ENCODE results near the gene KCNA2.

DNA sequence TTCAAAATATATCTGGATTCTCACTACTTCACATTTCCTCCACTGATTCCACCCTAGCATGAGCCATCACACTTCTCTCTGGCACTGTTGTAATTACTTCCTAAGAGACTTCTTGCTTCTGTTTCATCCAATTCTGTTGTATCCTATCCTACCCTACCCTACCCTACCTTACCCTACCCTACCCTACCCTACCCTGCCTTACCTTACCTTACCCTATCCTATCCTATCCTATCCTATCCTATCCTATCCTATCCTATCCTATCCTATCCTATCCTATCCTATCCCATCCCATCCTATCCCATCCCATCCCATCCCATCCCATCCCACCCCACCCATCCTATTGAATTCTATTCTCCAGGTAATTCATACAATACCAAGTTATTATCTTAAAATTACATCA is 29.7 kb downstream of the KCNA2 start:
- no peak for TF ChIP-seq POLR2A (IDR thresholded peaks at IDR 0.05)
- TF ChIP-seq, protein P1, sequence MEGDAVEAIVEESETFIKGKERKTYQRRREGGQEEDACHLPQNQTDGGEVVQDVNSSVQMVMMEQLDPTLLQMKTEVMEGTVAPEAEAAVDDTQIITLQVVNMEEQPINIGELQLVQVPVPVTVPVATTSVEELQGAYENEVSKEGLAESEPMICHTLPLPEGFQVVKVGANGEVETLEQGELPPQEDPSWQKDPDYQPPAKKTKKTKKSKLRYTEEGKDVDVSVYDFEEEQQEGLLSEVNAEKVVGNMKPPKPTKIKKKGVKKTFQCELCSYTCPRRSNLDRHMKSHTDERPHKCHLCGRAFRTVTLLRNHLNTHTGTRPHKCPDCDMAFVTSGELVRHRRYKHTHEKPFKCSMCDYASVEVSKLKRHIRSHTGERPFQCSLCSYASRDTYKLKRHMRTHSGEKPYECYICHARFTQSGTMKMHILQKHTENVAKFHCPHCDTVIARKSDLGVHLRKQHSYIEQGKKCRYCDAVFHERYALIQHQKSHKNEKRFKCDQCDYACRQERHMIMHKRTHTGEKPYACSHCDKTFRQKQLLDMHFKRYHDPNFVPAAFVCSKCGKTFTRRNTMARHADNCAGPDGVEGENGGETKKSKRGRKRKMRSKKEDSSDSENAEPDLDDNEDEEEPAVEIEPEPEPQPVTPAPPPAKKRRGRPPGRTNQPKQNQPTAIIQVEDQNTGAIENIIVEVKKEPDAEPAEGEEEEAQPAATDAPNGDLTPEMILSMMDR (IDR thresholded peaks at IDR 0.05): no peak

Data from prostate gland (tissue), 2 donors.